Mucosa of rectum (tissue), 2 donors: ENCODE measurements around the gene CLDN12.

ENCODE experiments used
- H3K27ac ChIP-seq, 2 donors: one replicate each; pipeline ENCODE4 v1.7.0; 2013; ENCODE audit warnings: inconsistent platforms in 2 of 2, low read depth in 2 of 2, low read length in 2 of 2
- H3K27me3 ChIP-seq, 2 donors: one replicate each; pipeline ENCODE4 v1.7.0; 2013; ENCODE audit warnings: low read length in 2 of 2; ENCODE audit not compliant: control insufficient read depth in 2 of 2, insufficient read depth in 2 of 2
- H3K36me3 ChIP-seq, 2 donors: one replicate each; pipeline ENCODE4 v1.7.0; 2013; ENCODE audit warnings: low read length in 2 of 2; ENCODE audit not compliant: control insufficient read depth in 2 of 2, insufficient read depth in 2 of 2
- H3K4me1 ChIP-seq, 2 donors: one replicate each; pipeline ENCODE4 v1.7.0; 2013; ENCODE audit warnings: low read length in 2 of 2, mild to moderate bottlenecking in 1 of 2; ENCODE audit not compliant: control insufficient read depth in 2 of 2, insufficient read depth in 2 of 2
- H3K4me3 ChIP-seq, 2 donors: one replicate each; pipeline ENCODE4 v1.7.0; 2013; ENCODE audit warnings: low read length in 2 of 2
- H3K9ac ChIP-seq, 2 donors: one replicate each; pipeline ENCODE4 v1.7.0; 2013; ENCODE audit warnings: low read length in 2 of 2, low read depth in 1 of 2, mild to moderate bottlenecking in 1 of 2
- H3K9me3 ChIP-seq, 2 donors: one replicate each; pipeline ENCODE4 v1.7.0; 2013; ENCODE audit warnings: low read length in 2 of 2; ENCODE audit not compliant: control insufficient read depth in 2 of 2
- donor health status: healthy.
- donor health status: Normal muscosa, but diverticular disease.

Gene CLDN12

DNA sequence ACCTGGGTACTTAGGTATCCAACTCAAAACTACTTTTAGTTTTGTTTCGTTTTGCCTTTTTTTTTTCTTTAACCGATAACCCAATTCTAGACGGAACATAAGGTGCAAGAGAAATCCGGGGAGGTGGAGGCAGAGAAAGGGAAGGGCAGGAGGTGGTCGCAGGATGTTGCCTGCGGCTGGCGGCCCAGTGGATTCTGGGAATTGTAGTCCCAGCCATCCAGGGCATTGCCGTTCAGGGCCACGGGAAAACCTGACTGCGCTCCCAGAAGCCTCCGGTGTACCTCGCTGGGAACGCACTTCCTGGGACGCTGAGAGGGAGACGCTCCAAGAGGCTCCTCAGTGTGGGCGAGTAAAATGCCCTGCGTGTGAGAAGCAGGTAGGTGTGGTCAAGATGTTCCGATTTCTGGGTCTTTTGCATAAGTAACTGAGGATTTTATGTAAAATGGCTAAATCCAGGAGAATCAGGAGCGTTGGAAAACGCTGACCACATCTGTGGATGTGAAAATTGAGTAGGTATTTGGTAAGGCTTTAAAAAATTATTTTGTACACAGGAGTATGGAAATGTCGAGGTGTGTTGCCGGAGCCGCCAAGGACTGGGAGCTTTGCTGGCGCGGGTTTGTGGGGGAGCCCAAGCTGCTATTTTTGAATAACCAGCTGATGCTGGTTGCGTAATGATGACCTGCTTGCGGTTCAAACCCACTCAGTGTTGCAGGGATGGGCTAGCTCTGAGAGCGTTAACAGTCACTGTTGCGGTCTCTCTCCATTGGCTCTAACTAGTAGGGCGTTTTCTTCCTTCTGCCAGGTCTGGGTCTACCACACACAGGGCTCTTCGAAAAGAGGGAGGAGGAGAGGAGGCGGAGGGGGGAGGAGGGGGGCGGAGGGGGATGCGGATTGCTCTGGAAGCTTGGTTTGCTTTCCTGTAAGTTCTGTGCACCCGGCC, at the start of gene CLDN12:
CLDN12 (plus strand) TSS at position 288 of the 940 bp plus-strand sequence. CDS start 9,216 bp downstream, outside the sequence.
- H3K9me3 ChIP-seq: no peaks in the 10 kb centered on the region
- peaks cover 4 to 13% of the 10 kb centered on the region in 2 donors for H3K36me3 ChIP-seq
- no peaks in the 10 kb centered on the region for H3K27me3 ChIP-seq
- H3K4me3 ChIP-seq: peak within 1 kb of the TSS; percentile 95 to 96
- H3K9ac ChIP-seq: peak within 1 kb of the TSS; percentile 89 to 94
- H3K4me1 ChIP-seq: peaks cover 0 to 13% of the 10 kb centered on the region in 2 donors
- peak within 1 kb of the TSS; percentile 92 to 97 for H3K27ac ChIP-seq

DNA sequence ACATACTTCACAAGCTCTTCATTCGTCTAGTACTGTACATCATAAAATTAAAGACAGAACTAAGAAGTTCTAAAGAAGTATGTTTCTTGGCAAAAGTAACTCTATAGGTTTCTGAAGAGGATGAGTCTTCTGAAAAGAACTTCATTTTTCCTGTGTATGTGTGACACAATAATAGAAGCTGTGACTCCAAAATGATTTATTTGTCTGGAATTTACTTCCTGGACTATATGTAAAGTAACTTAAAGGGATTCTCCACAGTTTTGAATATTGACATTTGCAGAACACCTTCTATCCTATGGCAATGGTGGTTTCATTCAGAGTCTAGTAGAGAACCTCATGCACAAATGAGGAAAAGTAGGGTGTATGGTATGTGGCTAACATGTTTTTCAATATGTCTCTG, 19.8 kb upstream of the CLDN12 start:
- H3K27ac ChIP-seq: no peak overlapping the region
- no peaks in the 10 kb centered on the region for H3K4me1 ChIP-seq
- H3K9me3 ChIP-seq: peaks cover 0 to 4% of the 10 kb centered on the region in 2 donors
- H3K4me3 ChIP-seq: no peak overlapping the region
- H3K9ac ChIP-seq: no peak overlapping the region
- H3K36me3 ChIP-seq: peaks cover 38 to 48% of the 10 kb centered on the region in 2 donors
- H3K27me3 ChIP-seq: no peaks in the 10 kb centered on the region

GRCh38 chr7:90383861-90384260, 19.4 kb upstream of the CLDN12 start:
- Histone ChIP-seq H3K36me3 (peaks cover 37 to 44% of the 10 kb centered on the region in 2 donors), H3K27ac (no peak overlapping the region), H3K4me3 (no peak overlapping the region), H3K4me1 (no peaks in the 10 kb centered on the region), H3K9me3 (peaks cover 0 to 4% of the 10 kb centered on the region in 2 donors), H3K9ac (no peak overlapping the region), H3K27me3 (no peaks in the 10 kb centered on the region)

- Histone ChIP-seq H3K4me1 (no peaks in the 10 kb centered on the region), H3K9ac (no peak overlapping the region), H3K27ac (no peak overlapping the region), H3K36me3 (peaks cover 31 to 38% of the 10 kb centered on the region in 2 donors), H3K4me3 (no peak overlapping the region), H3K9me3 (no peaks in the 10 kb centered on the region), H3K27me3 (no peaks in the 10 kb centered on the region)
Observed at GRCh38 chr7:90384433-90384832, 18.8 kb upstream of the CLDN12 start.

- H3K4me1 ChIP-seq: no peaks in the 10 kb centered on the region
- H3K4me3 ChIP-seq: no peak overlapping the region
- H3K9me3 ChIP-seq: no peaks in the 10 kb centered on the region
- no peak overlapping the region for H3K9ac ChIP-seq
- no peaks in the 10 kb centered on the region for H3K27me3 ChIP-seq
- H3K36me3 ChIP-seq: peaks cover 13 to 23% of the 10 kb centered on the region in 2 donors
- no peak overlapping the region for H3K27ac ChIP-seq
Observed at GRCh38 chr7:90387470-90388240, 15.6 kb upstream of the CLDN12 start.

DNA sequence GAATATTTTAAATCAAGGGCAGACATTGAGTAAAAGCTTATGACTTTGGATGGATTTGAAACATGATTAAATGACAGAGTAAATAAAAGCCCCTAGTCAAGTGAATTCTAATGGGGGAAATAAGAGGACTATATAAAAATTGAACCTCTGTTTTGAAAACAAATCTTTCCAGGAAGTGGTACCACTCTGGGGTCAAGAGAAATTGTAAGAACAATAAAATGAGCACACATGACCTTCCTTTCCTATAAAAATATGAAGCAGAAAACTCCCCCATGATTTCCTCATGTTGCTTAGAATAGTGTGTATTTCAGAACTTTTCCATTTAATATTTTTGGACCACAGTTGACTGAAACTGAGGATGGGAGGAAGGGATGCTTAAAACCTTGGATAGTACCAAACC, 12.3 kb upstream of the CLDN12 start:
- no peak overlapping the region for H3K27ac ChIP-seq

GRCh38 chr7:90391488-90391887, 11.8 kb upstream of the CLDN12 start:
- Histone ChIP-seq H3K36me3 (no peaks in the 10 kb centered on the region), H3K9me3 (no peaks in the 10 kb centered on the region), H3K4me3 (no peak overlapping the region), H3K27ac (no peak overlapping the region), H3K4me1 (no peaks in the 10 kb centered on the region), H3K27me3 (no peaks in the 10 kb centered on the region), H3K9ac (no peak overlapping the region)

More for the DNA sequence above, 12.3 kb upstream of the CLDN12 start:
- Histone ChIP-seq H3K4me1 (no peaks in the 10 kb centered on the region), H3K36me3 (no peaks in the 10 kb centered on the region), H3K9ac (no peak overlapping the region), H3K27me3 (no peaks in the 10 kb centered on the region), H3K4me3 (no peak overlapping the region), H3K9me3 (no peaks in the 10 kb centered on the region)

DNA sequence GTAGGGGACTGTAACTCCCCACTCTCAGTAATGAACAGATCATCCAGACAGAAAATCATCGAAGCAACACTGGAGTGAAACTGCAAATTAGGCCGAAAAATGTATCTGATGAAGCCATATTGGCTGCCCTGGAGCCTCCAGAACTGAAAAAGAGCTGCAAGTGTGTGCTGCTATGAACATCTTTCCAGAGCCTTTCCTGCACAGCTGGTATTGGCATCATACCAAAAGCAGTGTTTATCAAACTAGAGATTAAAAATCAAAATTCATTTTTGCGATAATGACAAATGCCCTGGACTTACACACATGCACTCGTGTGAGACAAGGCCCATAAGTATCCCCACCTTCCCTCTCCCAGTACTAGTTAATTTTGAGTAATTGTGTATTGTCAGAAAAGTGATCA, 6.8 kb upstream of the CLDN12 start:
- Histone ChIP-seq H3K4me3 (no peak overlapping the region), H3K27me3 (no peaks in the 10 kb centered on the region), H3K9ac (no peak overlapping the region), H3K9me3 (no peaks in the 10 kb centered on the region), H3K36me3 (no peaks in the 10 kb centered on the region), H3K27ac (no peak overlapping the region), H3K4me1 (no peaks in the 10 kb centered on the region)

DNA sequence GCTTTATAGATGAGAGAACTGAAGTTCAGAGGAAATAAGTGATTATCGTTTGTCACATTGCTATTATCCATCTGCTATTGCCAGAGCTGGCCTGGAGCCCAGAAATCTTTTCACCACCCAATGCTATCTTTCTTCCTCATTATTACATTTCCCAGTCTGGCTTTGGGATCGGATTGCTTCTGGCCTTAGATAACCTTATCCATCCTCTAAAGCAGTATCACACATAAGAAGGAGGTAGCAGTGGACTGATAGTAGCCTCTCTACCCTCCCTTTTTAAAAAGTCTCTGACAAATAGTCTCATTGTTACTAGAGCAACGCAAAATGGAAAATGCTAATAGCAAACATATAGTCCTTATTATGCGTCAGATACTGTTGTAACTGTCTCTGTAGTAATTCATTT, 1.3 kb upstream of the CLDN12 start:
- H3K27me3 ChIP-seq: no peaks in the 10 kb centered on the region
- H3K4me1 ChIP-seq: peaks cover 0 to 10% of the 10 kb centered on the region in 2 donors
- H3K9ac ChIP-seq: no peak overlapping the region
- peaks cover 4 to 13% of the 10 kb centered on the region in 2 donors for H3K36me3 ChIP-seq
- no peaks in the 10 kb centered on the region for H3K9me3 ChIP-seq
- H3K27ac ChIP-seq: no peak overlapping the region
- H3K4me3 ChIP-seq: no peak overlapping the region

- peak overlapping the region; percentile 92 to 97 for H3K27ac ChIP-seq
- no peaks in the 10 kb centered on the region for H3K9me3 ChIP-seq
- H3K36me3 ChIP-seq: peaks cover 4 to 13% of the 10 kb centered on the region in 2 donors
- no peaks in the 10 kb centered on the region for H3K27me3 ChIP-seq
- peak overlapping the region; percentile 89 to 94 for H3K9ac ChIP-seq
- H3K4me3 ChIP-seq: peak overlapping the region; percentile 95 to 96
- H3K4me1 ChIP-seq: peaks cover 0 to 13% of the 10 kb centered on the region in 2 donors
Observed at GRCh38 chr7:90402785-90403173, 482 bp upstream of the CLDN12 start.
